ENCODE data around the gene SULT1B1.

The SULT1B1 gene

GRCh38 chr4:69748173-69748572 is 12.2 kb downstream of the SULT1B1 start:
- no peak for DNase-seq

DNA sequence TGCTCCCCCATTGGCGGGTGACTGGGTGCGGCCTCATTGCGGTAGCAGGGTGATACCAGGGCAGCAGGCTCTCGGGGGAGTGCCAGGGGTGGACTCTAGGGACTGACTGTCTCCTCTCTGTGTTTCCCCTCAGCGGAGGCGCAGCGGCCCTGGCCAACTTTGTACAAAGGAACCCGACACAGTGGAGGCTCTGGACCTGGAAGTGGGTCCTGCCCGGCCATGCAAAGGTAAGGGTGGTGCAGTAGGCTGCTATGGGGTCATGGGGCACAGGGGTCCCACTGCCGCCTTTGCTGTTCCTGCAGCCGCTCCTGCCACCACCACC is 16.3 kb downstream of the SULT1B1 start:
- no peak for DNase-seq

GRCh38 chr4:69743476-69744156 is 16.8 kb downstream of the SULT1B1 start:
- DNase-seq, result no peak

GRCh38 chr4:69742596-69742995 is 17.8 kb downstream of the SULT1B1 start:
- DNase-seq, result no peak

DNA sequence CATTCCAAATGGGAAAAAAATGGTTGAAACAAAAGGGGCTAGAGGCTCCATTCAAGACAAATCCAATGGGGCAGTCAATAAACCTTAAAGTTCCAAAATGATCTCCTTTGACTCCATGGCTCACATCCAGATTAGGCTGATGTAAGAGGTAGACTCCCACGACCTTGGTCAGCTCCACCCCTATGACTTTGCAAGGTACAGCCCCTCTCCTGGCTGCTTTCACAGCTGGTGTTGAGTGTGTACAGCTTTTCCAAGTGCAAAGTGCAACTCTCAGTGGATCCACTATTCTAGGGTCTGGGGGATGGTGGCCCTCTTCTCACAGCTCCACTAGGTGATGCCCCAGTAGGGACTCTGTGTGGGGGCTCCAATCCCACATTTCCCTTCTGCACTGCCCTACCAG is 21.5 kb downstream of the SULT1B1 start:
- DNase-seq, result no peak

DNA sequence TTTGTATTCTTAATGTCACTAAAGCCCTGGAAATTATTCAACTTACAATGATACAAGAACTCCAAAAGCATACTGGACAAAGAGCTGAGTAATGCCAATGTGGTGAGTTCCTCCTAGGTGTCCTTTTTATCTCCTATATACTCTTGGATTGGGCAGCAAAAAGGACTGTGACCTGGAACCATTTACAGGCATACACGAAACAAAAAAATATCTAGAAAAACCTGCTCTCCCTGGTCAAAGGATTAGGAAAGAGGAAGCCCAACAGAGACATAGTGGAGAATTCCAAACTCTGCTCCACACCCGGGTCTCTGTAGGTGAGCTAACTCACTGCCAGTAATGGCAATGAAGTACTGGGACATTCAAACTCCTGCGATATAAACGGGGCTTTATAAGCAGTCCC is 25.3 kb downstream of the SULT1B1 start:
- DNase-seq, result no peak

DNA sequence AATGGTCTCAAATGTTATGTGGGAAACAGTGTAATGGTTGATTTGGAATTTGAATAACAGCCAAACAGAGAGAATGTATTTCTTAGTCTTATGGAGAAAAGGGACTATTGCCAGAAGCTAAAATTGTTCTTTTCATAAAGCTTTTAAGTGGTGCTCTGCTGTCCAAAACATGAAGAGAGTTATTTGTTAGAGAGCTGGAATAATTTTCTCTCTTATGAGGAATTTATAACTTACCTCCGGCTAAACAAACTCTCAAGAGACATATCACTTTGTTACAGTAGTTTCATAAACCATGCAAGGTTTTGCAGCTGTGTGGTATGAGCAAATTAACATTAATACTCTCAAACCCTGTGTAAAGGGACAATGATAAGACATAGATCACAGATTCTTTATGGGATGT is 28.6 kb downstream of the SULT1B1 start:
- DNase-seq, result no peak

GRCh38 chr4:69731241-69731640 is 29.2 kb downstream of the SULT1B1 start:
- no peak for DNase-seq

GRCh38 chr4:69730002-69730401 is 30.4 kb downstream of the SULT1B1 start:
- DNase-seq, result no peak

DNA sequence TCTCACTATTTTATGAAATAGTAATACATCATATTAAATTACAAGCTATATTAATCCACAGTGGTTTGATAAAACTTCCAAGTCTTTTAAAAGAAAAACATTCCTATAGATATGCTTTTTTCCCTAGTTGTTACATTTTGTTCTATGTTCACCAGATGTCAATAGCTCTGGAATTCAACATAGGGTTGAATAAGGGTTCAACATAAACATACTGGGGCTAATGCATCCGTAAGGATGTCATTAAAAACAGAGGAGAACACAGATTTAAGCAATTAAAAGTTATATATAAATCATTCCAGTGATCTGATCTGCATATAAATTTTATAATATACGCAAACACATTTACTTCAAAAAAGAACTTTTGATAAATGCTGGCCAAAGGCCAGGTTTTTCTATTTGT is 32.5 kb downstream of the SULT1B1 start:
- DNase-seq, result no peak

- no peak for DNase-seq
Observed at GRCh38 chr4:69727426-69727825, 33.0 kb downstream of the SULT1B1 start.

- DNase-seq, result no peak
Observed at GRCh38 chr4:69726971-69727370, 33.4 kb downstream of the SULT1B1 start.

GRCh38 chr4:69718396-69719271 is 41.8 kb downstream of the SULT1B1 start:
- no peak for DNase-seq

DNA sequence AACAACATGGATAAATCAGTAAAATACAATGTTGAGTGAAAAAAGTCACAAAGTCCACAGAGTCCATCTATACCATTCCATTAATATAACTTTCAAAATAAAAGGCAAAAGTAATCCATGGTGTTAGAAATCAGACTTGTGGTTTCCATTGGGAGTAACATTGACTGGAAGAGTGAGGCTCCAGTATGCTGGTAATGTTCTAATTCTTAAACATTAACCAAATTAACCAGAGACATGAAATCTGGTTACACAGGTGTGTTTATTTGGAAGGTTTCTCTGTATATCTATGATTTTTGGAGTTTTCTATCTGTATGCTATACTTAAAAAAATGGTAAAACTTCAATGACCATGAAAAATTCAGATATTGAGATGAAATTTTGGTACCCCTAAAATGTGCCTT is 42.6 kb downstream of the SULT1B1 start:
- no peak for DNase-seq

- no peak for DNase-seq
Observed at GRCh38 chr4:69716654-69717053, 43.8 kb downstream of the SULT1B1 start.

- no peak for DNase-seq
Observed at GRCh38 chr4:69714086-69714485, 46.3 kb downstream of the SULT1B1 start.

- no peak for DNase-seq
Observed at GRCh38 chr4:69713593-69713992, 46.8 kb downstream of the SULT1B1 start.

- DNase-seq, result no peak
Observed at GRCh38 chr4:69710580-69710979, 49.8 kb downstream of the SULT1B1 start.

DNA sequence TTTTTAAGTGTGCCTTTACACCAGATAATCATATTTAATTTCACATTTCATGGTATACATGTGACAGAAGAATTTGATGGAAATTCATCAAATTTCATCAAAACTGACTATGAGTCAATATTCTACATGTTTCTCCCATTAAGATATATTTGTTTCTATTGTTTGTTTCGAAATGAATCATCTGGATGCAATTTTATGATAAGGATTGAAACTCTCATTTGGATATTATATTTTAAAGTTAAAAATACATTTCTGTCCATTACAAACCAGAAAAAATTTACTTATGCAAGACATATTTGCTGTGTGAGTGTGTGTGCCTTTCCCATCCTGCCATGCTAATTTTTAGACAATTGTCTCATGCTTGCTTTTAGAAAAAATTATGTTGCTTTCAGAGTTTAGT is 52.2 kb downstream of the SULT1B1 start:
- DNase-seq, result no peak

DNA sequence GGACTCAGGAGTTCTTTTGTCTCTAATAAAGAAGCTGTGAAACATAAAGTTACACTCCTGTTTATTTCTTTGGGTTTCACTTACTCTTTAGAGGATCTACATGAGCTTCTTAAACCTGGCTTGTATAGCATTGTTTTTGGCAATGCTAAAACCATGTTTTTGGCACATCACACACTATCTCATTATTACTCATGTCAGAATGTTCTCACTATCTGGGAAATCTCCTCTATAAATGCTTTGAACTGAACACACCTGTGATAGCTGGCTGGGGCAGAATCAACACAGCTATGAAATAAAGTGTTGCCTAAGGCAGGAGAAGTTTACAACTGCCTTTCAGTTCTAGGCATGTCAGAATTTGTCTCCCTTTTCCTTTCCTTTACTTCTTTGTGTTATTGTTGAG is 52.6 kb downstream of the SULT1B1 start:
- no peak for DNase-seq

DNA sequence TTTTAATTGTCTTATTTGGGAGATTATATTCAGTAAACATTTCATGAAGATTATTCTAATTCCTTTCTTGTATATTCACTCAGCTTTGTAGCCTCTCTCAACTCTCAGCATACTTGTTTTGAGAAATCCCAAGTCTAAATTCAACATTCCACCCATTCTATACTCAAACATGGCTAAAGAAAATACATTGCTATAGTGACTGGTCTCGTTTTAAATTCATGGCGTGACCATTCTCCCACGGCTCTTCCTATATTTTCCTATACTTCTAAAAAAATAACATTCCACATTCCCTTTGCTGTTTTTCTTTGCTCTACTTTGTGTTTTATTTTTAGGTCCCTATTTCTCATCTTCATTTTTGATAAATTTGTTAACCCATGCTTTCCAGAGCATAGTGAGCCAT is 58.2 kb downstream of the SULT1B1 start:
- DNase-seq, result no peak

DNA sequence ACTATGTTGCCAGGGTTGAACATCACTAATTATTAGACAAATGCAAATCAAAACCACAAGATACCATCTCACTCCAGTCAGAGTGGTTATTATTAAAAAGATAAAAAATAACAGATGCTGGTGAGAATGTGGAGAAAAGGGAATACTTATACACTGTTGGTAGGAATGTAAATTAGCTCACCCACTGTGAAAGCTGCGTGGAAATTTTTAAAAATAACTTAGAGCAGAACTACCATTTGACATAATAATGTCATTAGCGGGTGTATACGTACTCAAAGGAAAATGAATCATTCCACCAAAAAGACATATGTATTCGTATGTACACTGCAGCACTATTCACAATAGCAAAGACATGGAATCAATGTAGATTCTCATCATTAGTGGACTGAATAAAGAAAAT is 58.7 kb downstream of the SULT1B1 start:
- no peak for DNase-seq

GRCh38 chr4:69697536-69698242 is 62.7 kb downstream of the SULT1B1 start:
- no peak for DNase-seq

- DNase-seq, result peak in 1 of 2 experiments; percentile 22
Observed at GRCh38 chr4:69689599-69689998, 70.8 kb downstream of the SULT1B1 start.
